GM12801 (cell line): Measurements from ENCODE around the gene NAPSA.

Experiments used
- TF ChIP-seq, protein P1 (sequence below): IDR thresholded peaks from one replicate; pipeline ENCODE4 v1.5.1; 2011; ENCODE audit warnings: control low read depth; ENCODE audit not compliant: insufficient read length; ENCODE audit errors: extremely low read depth

The NAPSA gene

DNA sequence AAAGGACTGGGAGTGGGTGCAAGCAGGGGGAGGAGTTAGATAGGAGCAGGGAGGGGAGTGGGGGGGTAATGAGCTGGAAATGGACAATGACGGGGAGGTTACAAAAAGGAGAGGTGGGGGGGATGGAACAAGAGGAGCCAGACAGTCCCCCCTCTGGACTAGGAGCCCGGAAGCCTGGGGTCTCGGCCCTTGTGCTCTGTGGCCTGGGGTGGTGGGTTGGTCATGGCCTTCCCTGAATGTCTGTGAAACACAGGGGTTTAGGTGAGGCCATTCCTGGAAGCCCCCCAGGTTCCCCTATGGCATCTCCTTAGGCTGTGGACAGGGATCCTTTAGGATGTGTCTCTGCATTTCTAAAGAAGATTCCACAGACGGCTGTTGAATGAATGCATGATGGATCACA is 48.3 kb downstream of the NAPSA start:
- TF ChIP-seq, protein P1, sequence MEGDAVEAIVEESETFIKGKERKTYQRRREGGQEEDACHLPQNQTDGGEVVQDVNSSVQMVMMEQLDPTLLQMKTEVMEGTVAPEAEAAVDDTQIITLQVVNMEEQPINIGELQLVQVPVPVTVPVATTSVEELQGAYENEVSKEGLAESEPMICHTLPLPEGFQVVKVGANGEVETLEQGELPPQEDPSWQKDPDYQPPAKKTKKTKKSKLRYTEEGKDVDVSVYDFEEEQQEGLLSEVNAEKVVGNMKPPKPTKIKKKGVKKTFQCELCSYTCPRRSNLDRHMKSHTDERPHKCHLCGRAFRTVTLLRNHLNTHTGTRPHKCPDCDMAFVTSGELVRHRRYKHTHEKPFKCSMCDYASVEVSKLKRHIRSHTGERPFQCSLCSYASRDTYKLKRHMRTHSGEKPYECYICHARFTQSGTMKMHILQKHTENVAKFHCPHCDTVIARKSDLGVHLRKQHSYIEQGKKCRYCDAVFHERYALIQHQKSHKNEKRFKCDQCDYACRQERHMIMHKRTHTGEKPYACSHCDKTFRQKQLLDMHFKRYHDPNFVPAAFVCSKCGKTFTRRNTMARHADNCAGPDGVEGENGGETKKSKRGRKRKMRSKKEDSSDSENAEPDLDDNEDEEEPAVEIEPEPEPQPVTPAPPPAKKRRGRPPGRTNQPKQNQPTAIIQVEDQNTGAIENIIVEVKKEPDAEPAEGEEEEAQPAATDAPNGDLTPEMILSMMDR: no peak

DNA sequence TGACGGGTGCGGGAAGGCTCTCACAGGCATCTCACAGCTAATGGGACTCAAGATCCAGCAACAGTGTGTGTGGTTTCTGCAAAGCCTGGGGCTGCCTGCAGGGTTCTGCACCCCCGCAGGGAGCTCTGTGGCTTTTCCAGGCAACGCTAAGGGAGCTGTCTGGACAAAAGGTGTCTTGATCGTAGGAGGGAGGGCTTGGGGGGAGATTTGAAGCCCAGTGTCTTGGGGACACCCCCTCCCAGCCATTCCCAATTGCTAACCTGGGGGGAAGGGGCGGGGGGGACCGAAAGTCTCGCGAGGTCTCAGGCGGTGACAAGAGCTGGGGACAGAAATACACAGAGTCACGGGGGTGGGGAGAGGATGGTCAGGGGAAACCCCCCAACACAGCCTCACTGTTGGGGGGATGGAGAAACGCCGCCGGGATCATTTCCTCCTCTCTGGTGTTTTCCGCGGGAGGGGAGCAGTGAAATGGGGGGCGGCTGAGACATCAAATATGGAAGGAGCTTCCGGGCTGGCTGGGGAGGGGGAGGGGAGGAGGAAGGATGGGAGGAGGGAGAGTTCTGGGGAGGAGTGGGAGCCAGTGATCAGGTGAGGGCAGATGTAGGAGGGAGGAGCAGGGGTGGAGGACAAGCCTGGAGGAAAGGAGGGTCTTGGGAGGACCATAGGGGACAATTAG is 49.5 kb downstream of the NAPSA start:
- TF ChIP-seq, protein P1: no peak

GRCh38 chr19:50314724-50315708 is 50.4 kb downstream of the NAPSA start:
- TF ChIP-seq, protein P1: no peak

GRCh38 chr19:50313812-50314536 is 51.5 kb downstream of the NAPSA start:
- TF ChIP-seq, protein P1: no peak

- TF ChIP-seq, protein P1: no peak
These were observed 52.2 kb downstream of the NAPSA start for GRCh38 chr19:50312967-50313811.

DNA sequence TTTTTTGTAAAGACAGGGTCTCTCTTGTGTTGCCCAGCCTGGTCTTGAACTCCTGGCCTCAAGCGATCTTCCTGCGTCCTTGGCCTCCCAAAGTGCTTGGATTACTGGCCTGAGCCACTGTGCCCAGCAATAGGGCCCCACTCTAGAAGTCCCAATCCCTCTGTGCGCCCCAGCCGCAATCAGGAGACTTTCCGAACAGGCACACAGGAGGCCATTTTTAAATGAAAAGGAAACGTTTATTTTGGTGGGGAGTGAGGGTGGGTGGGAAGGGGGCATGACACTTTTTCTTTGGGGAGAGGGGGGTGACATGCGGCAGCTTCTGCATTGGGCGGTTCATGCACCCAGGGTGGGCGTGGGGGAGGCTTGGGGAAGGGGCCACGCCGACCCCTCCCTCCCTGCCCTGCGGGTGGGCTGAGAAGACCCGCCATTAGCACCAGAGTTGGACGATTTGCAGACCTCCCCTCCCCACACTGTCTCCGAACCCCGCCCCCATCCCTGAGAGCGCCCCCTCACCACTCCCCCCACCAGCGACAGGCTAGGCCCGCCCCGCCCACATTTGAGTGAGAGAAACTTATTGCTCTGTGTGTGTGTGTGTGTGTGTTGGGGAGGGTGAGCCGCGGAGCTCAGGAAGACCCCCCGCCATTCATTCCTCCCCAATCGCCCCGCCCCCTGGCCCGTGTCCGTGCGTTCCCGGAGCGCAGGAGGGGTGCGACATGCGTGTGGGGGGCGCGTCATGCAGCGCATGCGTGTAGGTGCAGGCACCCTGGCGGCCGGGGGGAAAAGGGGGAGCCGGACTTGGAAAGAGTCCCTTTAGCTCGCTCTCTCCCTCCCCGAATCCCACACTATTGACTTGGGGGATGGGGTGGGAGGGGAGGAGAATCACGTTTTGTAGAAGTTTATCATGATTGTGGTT is 53.5 kb downstream of the NAPSA start:
- TF ChIP-seq, protein P1: no peak
